IMR-90 (cell line): Measurements from ENCODE around the gene A1BG. TPM values are rescaled to one million over a fixed set of nuclear protein-coding genes. Genes with fewer than 3 reads are reported as not detected.

Experiments used
- ATAC-seq: fragments of 200-7000 bp; cut with Tn5 transposase; 2 replicates; pipeline ENCODE4 v1.9.1; 2020; ENCODE audit warnings: low read depth, mild to moderate bottlenecking, moderate library complexity
- BruUV-seq: library from RNA; stranded (reverse); fragments of 400-500 nt; replicated peaks from 2 replicates; lab custom pipeline; 2021; lab: Mats Ljungman, UMichigan
- CTCF ChIA-PET: fragments of 300-600 bp; formaldehyde crosslinking; extraction: SDS; loops from one replicate; lab custom pipeline; 2021; ENCODE audit warnings: antibody characterized with exemption; lab: Yijun Ruan, JAX
- POLR2A ChIA-PET: fragments of 300-600 bp; sonication (Branson Sonifier 250); formaldehyde crosslinking; loops from one replicate; lab custom pipeline; 2022; ENCODE audit warnings: antibody characterized with exemption; ENCODE audit not compliant: unreplicated experiment; lab: Charles Lee
- DNase-seq: peaks from one replicate; pipeline ENCODE4 v3.0.0; 2013
- H2AFZ ChIP-seq: replicated peaks from 2 replicates; pipeline ENCODE3; 2013; ENCODE audit warnings: low read length, mild to moderate bottlenecking; ENCODE audit not compliant: poor library complexity
- H2AK5ac ChIP-seq: 2 replicates; pipeline ENCODE4 v1.6.1; 2013; ENCODE audit warnings: low read depth, low read length, inconsistent platforms
- H2AK9ac ChIP-seq: replicated peaks from 2 replicates; pipeline ENCODE3; 2013; ENCODE audit warnings: mild to moderate bottlenecking, low read depth, low read length, moderate library complexity; ENCODE audit not compliant: poor library complexity
- H2BK120ac ChIP-seq: 2 replicates; pipeline ENCODE4 v1.6.1; 2013; ENCODE audit warnings: low read depth, low read length, inconsistent platforms
- H2BK15ac ChIP-seq: 3 replicates; pipeline ENCODE4 v1.6.1; 2013; ENCODE audit warnings: low read depth, low read length, inconsistent platforms
- H2BK20ac ChIP-seq: 2 replicates; pipeline ENCODE4 v1.6.1; 2013; ENCODE audit warnings: low read depth, mild to moderate bottlenecking, inconsistent platforms, low read length, moderate library complexity
- H2BK5ac ChIP-seq: 2 replicates; pipeline ENCODE4 v1.6.1; 2013; ENCODE audit warnings: mild to moderate bottlenecking, low read depth, low read length, inconsistent platforms; ENCODE audit not compliant: poor library complexity, severe bottlenecking
- H3K14ac ChIP-seq: replicated peaks from 2 replicates; pipeline ENCODE4 v1.6.1; 2013; ENCODE audit warnings: low read depth, low read length, inconsistent platforms
- H3K18ac ChIP-seq: 2 replicates; pipeline ENCODE4 v1.6.1; 2013; ENCODE audit warnings: low read depth, low read length, control low read depth
- H3K23ac ChIP-seq: 2 replicates; pipeline ENCODE4 v1.6.1; 2013; ENCODE audit warnings: low read depth, low read length, inconsistent platforms
- H3K27ac ChIP-seq: 2 replicates; pipeline ENCODE4 v1.5.1; 2013; ENCODE audit warnings: mild to moderate bottlenecking, control low read depth, low read length; ENCODE audit not compliant: insufficient read depth
- H3K27me3 ChIP-seq: 2 replicates; pipeline ENCODE4 v1.6.1; 2013; ENCODE audit warnings: low read length; ENCODE audit not compliant: control insufficient read depth, insufficient read depth
- H3K36me3 ChIP-seq: 2 replicates; pipeline ENCODE4 v1.6.1; 2013; ENCODE audit warnings: low read length, mixed read lengths; ENCODE audit not compliant: control insufficient read depth, insufficient read depth
- H3K4ac ChIP-seq: 2 replicates; pipeline ENCODE4 v1.6.1; 2013; ENCODE audit warnings: low read depth, low read length, inconsistent platforms
- H3K4me1 ChIP-seq: 2 replicates; pipeline ENCODE4 v1.6.1; 2013; ENCODE audit warnings: low read length, mixed read lengths; ENCODE audit not compliant: control insufficient read depth, insufficient read depth
- H3K4me2 ChIP-seq: 2 replicates; pipeline ENCODE4 v1.6.1; 2013; ENCODE audit warnings: low read depth, mild to moderate bottlenecking, control low read depth, low read length, moderate library complexity
- H3K4me3 ChIP-seq: 2 replicates; pipeline ENCODE4 v1.5.1; 2013; ENCODE audit warnings: low read depth, mild to moderate bottlenecking, control low read depth, low read length, moderate library complexity; ENCODE audit not compliant: insufficient read depth
- H3K56ac ChIP-seq: 2 replicates; pipeline ENCODE4 v1.6.1; 2013; ENCODE audit warnings: low read length, inconsistent platforms; ENCODE audit not compliant: insufficient read depth; ENCODE audit errors: extremely low read depth
- H3K79me1 ChIP-seq, 2 experiments: 2 replicates each; pipeline ENCODE4 v1.6.1; 2013; ENCODE audit warnings: low read length in 2 of 2, inconsistent platforms in 1 of 2, low read depth in 1 of 2
- H3K9ac ChIP-seq: 2 replicates; pipeline ENCODE4 v1.6.1; 2013; ENCODE audit warnings: low read depth, low read length, control low read depth
- H3K9me1 ChIP-seq: 2 replicates; pipeline ENCODE4 v1.6.1; 2013; ENCODE audit warnings: low read length, inconsistent platforms; ENCODE audit not compliant: insufficient read depth
- H3K9me3 ChIP-seq: 2 replicates; pipeline ENCODE4 v1.6.1; 2013; ENCODE audit warnings: low read length; ENCODE audit not compliant: control insufficient read depth, insufficient read depth
- H4K20me1 ChIP-seq: 2 replicates; pipeline ENCODE4 v1.6.1; 2013; ENCODE audit warnings: low read length, inconsistent platforms; ENCODE audit not compliant: insufficient read depth
- H4K5ac ChIP-seq: 2 replicates; pipeline ENCODE4 v1.6.1; 2013; ENCODE audit warnings: mild to moderate bottlenecking, low read depth, low read length, control low read depth
- H4K8ac ChIP-seq, 2 experiments: 2 replicates each; pipeline ENCODE4 v1.6.1; 2013; ENCODE audit warnings: low read depth in 2 of 2, low read length in 2 of 2, control low read depth in 1 of 2, inconsistent platforms in 1 of 2
- H4K91ac ChIP-seq: 2 replicates; pipeline ENCODE4 v1.6.1; 2013; ENCODE audit warnings: low read depth, low read length, inconsistent platforms; ENCODE audit not compliant: insufficient read depth
- BHLHE40 ChIP-seq: fragments of 150-350 bp; IDR thresholded peaks from 2 replicates; pipeline ENCODE4 v1.6.1; 2016; ENCODE audit warnings: mild to moderate bottlenecking, low read depth, low read length
- CEBPB ChIP-seq: IDR thresholded peaks from 2 replicates; pipeline ENCODE4 v1.6.1; 2012; ENCODE audit warnings: low read depth, low read length, improper control_type of control experiment
- CHD1 ChIP-seq: IDR thresholded peaks from 2 replicates; pipeline ENCODE4 v1.6.1; 2012; ENCODE audit warnings: low read depth, low read length, improper control_type of control experiment
- FOS ChIP-seq: fragments of 150-350 bp; IDR thresholded peaks from 2 replicates; pipeline ENCODE4 v1.6.1; 2016; ENCODE audit warnings: low read depth, low read length
- MAFK ChIP-seq: IDR thresholded peaks from 2 replicates; pipeline ENCODE4 v1.6.1; 2012; ENCODE audit warnings: low read depth, low read length, improper control_type of control experiment
- MAZ ChIP-seq: IDR thresholded peaks from 2 replicates; pipeline ENCODE4 v1.6.1; 2012; ENCODE audit warnings: low read depth, mild to moderate bottlenecking, low read length, improper control_type of control experiment, moderate library complexity, borderline replicate concordance
- MXI1 ChIP-seq: IDR thresholded peaks from 2 replicates; pipeline ENCODE4 v1.6.1; 2012; ENCODE audit warnings: low read depth, mild to moderate bottlenecking, low read length, moderate library complexity, borderline replicate concordance
- NFE2L2 ChIP-seq: fragments of 150-350 bp; IDR thresholded peaks from 2 replicates; pipeline ENCODE4 v1.6.1; 2016; ENCODE audit warnings: low read depth, mild to moderate bottlenecking, low read length
- RAD21 ChIP-seq: IDR thresholded peaks from 2 replicates; pipeline ENCODE4 v1.6.1; 2012; ENCODE audit warnings: low read length, improper control_type of control experiment
- RCOR1 ChIP-seq: IDR thresholded peaks from 2 replicates; pipeline ENCODE4 v1.6.1; 2012; ENCODE audit warnings: mild to moderate bottlenecking, low read length, improper control_type of control experiment; ENCODE audit not compliant: insufficient replicate concordance
- RFX5 ChIP-seq: IDR thresholded peaks from 2 replicates; pipeline ENCODE4 v1.8.0; 2012; ENCODE audit warnings: low read depth, mild to moderate bottlenecking, low read length, moderate library complexity
- SMC3 ChIP-seq: fragments of 150-350 bp; IDR thresholded peaks from 2 replicates; pipeline ENCODE4 v1.6.1; 2016; ENCODE audit warnings: low read depth, mild to moderate bottlenecking, antibody characterized with exemption, low read length, moderate library complexity
- WGBS, 2 experiments: methylation state at CpG; one replicate each; pipeline versions ENCODE4 v1.1.5 to v1.1.7; 2013; ENCODE audit warnings: missing lambda C conversion rate in 2 of 2; ENCODE audit not compliant: insufficient read length in 1 of 2; ENCODE audit errors: extremely low coverage in 2 of 2; 5-methylcytosine and 5-hydroxymethylcytosine counted together
- dilution Hi-C: fragments of 300-500 bp; cut with HindIII; formaldehyde crosslinking; loops from one replicate; pipeline ENCODE4 v1.14.3; 2018; ENCODE audit warnings: low sequenced_read_pairs; ENCODE audit not compliant: unreplicated experiment
- in situ Hi-C: fragments of 300-500 bp; cut with MboI; formaldehyde crosslinking; loops from 3 replicates; pipeline ENCODE4 v1.14.3; 2019; ENCODE audit warnings: low sequenced_read_pairs, inconsistent platforms, mixed read lengths
- intact Hi-C: fragments of 100-400 bp; cut with micrococcal nuclease; formaldehyde crosslinking; loops from 2 replicates; pipeline ENCODE4 v1.10.0; 2022
- polyA plus RNA-seq, 3 experiments: library from polyadenylated mRNA; depleted of rRNA; stranded (reverse); fragments of >200 nt; gene quantifications; 2 replicates each; pipeline ENCODE4 v1.2.3, GENCODE V29; 2012; ENCODE audit warnings: low replicate concordance in 1 of 3
- total RNA-seq: library from RNA; depleted of rRNA; stranded (reverse); fragments of >200 nt; gene quantifications from 2 replicates; pipeline ENCODE4 v1.2.3, GENCODE V29; 2012
- TF ChIP-seq, protein P1 (sequence below): fragments of 150-350 bp; IDR thresholded peaks from 2 replicates; pipeline ENCODE4 v1.6.1; 2016; ENCODE audit warnings: low read depth, mild to moderate bottlenecking, low read length, moderate library complexity, borderline replicate concordance
- TF ChIP-seq, protein P2 (sequence below): conservative IDR thresholded peaks from 2 replicates; pipeline ENCODE4 v1.5.1; 2012; ENCODE audit warnings: mild to moderate bottlenecking, low read depth, low read length, improper control_type of control experiment

A1BG gene
- total and polyA plus RNA-seq, 2 of the 4 experiments (the other 2 are of a cell fraction): 4.5 to 54.5 TPM

DNA sequence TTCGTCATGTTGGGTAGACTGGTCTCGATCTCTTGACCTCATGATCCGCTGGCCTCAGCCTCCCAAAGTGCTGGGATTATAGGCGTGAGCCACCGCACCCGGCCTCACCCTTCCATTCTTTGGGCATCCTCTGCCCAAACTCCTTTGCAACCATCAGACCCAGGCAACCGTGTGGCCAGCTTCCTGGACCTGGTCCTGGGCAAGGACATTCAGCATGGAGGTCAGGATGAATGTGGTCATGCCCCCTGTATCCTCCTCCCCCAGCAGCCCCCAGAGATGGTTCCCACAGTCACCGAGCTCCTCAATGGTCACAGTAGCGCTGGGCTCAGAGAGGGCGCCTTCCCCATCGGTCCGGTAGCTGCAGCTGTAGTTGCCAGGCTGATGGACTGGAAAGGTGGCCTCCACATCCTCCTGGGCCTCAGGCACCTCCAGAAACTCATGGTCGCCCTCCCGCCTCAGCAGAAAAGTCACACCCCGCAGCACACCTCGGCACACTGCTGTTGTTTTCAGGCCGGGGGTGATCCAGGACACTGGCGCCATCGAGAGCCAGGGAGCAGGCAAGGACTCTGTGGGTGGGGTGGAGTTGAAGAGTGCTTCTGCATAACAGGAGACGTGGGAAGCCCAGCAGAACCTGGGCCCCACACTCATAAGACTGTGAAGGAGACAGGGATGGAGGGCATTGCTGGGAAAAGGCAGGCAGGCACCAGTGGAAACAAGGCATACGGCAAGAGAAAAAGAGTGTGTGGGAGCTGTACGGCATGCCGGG lies 1.1 kb downstream of the A1BG start (continued):
- TF ChIP-seq CEBPB: no peak
- TF ChIP-seq CHD1: no peak
- TF ChIP-seq NFE2L2: no peak
- no peak for TF ChIP-seq BHLHE40
- TF ChIP-seq SMC3: no peak

DNA sequence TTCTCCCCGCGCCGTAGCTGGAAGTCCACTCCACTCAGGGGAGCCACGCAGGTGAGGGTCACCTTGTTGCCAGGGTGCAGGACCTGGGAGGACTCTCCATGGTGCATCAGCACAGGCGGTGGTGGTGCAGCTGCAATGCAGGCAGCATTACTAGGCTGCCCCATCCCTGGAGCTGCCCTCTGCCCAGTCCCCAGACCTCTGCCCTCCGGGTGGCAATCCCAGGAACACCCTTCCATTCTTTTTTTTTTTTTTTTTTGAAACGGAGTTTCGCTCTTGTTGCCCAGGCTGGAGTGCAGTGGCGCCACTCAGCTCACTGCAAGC lies 1.8 kb downstream of the A1BG start:
- Histone ChIP-seq H4K5ac (no peak overlapping the region), H3K23ac (no peak overlapping the region), H4K20me1 (peaks cover 8% of the 10 kb centered on the region), H2BK15ac (no peak overlapping the region), H2BK20ac (no peak overlapping the region), H4K8ac (no peak overlapping the region), H3K4me2 (no peak overlapping the region), H2AFZ (no peak overlapping the region), H3K4me3 (no peak overlapping the region), H3K4ac (no peak overlapping the region), H3K9ac (no peak overlapping the region), H3K14ac (no peak overlapping the region), H3K27ac (no peak overlapping the region), H3K56ac (no peak overlapping the region), H3K9me3 (no peaks in the 10 kb centered on the region), H4K91ac (no peak overlapping the region), H3K27me3 (peaks cover 2% of the 10 kb centered on the region; the same call in 1 of the 2 replicates), H2AK5ac (no peak overlapping the region), H2BK5ac (no peak overlapping the region), H3K79me1 (peaks cover 5 to 42% of the 10 kb centered on the region in 2 experiments), H2AK9ac (no peak overlapping the region), H3K4me1 (peaks cover 7% of the 10 kb centered on the region), H3K36me3 (peaks cover 11% of the 10 kb centered on the region; the same call in 1 of the 2 replicates), H3K18ac (no peak overlapping the region), H3K9me1 (peaks cover 4% of the 10 kb centered on the region; the same call in 1 of the 2 replicates), H2BK120ac (no peak overlapping the region)
- DNase-seq (no peak), ATAC-seq (no peak)
- in situ Hi-C loops: no loop called here
- ChIA-PET POLR2A (no interaction called here), CTCF (no interaction called here)
- dilution Hi-C loops: no loop called here
- no CpG with 5 or more reads among the region's 9 CpGs for WGBS, 2 experiments
- no peak for TF ChIP-seq RFX5
- TF ChIP-seq MAZ: no peak
- TF ChIP-seq RAD21: no peak
- no peak for TF ChIP-seq FOS
- TF ChIP-seq MAFK: no peak
- TF ChIP-seq BHLHE40: no peak
- TF ChIP-seq, protein P1, sequence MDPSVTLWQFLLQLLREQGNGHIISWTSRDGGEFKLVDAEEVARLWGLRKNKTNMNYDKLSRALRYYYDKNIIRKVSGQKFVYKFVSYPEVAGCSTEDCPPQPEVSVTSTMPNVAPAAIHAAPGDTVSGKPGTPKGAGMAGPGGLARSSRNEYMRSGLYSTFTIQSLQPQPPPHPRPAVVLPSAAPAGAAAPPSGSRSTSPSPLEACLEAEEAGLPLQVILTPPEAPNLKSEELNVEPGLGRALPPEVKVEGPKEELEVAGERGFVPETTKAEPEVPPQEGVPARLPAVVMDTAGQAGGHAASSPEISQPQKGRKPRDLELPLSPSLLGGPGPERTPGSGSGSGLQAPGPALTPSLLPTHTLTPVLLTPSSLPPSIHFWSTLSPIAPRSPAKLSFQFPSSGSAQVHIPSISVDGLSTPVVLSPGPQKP: no peak
- TF ChIP-seq SMC3: no peak
- TF ChIP-seq, protein P2, sequence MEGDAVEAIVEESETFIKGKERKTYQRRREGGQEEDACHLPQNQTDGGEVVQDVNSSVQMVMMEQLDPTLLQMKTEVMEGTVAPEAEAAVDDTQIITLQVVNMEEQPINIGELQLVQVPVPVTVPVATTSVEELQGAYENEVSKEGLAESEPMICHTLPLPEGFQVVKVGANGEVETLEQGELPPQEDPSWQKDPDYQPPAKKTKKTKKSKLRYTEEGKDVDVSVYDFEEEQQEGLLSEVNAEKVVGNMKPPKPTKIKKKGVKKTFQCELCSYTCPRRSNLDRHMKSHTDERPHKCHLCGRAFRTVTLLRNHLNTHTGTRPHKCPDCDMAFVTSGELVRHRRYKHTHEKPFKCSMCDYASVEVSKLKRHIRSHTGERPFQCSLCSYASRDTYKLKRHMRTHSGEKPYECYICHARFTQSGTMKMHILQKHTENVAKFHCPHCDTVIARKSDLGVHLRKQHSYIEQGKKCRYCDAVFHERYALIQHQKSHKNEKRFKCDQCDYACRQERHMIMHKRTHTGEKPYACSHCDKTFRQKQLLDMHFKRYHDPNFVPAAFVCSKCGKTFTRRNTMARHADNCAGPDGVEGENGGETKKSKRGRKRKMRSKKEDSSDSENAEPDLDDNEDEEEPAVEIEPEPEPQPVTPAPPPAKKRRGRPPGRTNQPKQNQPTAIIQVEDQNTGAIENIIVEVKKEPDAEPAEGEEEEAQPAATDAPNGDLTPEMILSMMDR: no peak
- no peak for TF ChIP-seq CEBPB
- TF ChIP-seq NFE2L2: no peak
- TF ChIP-seq RCOR1: no peak
- no peak for TF ChIP-seq CHD1
- no peak for TF ChIP-seq MXI1
- BruUV-seq: no TSS peak
- intact Hi-C loops: no loop called here
